IPS DF 19.7 (cell line): ENCODE measurements around the gene PLCXD3.
"Not testable (repeated sequence)": the region's sequence is repeated elsewhere in the genome, so short reads cannot be mapped to it uniquely, and the experiment has no call there.

Experiments used
- DNase-seq: peaks from one replicate; pipeline ENCODE4 v3.0.0-alpha.2; 2013; ENCODE audit warnings: low read depth, low spot score

Gene PLCXD3

GRCh38 chr5:41493490-41494126, 16.8 kb downstream of the PLCXD3 start:
- not testable (repeated sequence) for DNase-seq

GRCh38 chr5:41485533-41485932, 24.9 kb downstream of the PLCXD3 start:
- no peak for DNase-seq

GRCh38 chr5:41482715-41483114, 27.7 kb downstream of the PLCXD3 start:
- no peak for DNase-seq

GRCh38 chr5:41482173-41482572, 28.2 kb downstream of the PLCXD3 start:
- DNase-seq: no peak

GRCh38 chr5:41471571-41472208, 38.7 kb downstream of the PLCXD3 start:
- not testable (repeated sequence) for DNase-seq

GRCh38 chr5:41465493-41466171, 44.8 kb downstream of the PLCXD3 start:
- no peak for DNase-seq

GRCh38 chr5:41459557-41459956, 50.8 kb downstream of the PLCXD3 start:
- no peak for DNase-seq

GRCh38 chr5:41457094-41457493, 53.3 kb downstream of the PLCXD3 start:
- no peak for DNase-seq

GRCh38 chr5:41452506-41452905, 57.9 kb downstream of the PLCXD3 start:
- DNase-seq: no peak

- no peak for DNase-seq
These were observed 62.5 kb downstream of the PLCXD3 start for GRCh38 chr5:41447650-41448510.

GRCh38 chr5:41445937-41446563, 64.4 kb downstream of the PLCXD3 start:
- DNase-seq: no peak

GRCh38 chr5:41435276-41435675, 75.1 kb downstream of the PLCXD3 start:
- no peak for DNase-seq

GRCh38 chr5:41433552-41434181, 76.7 kb downstream of the PLCXD3 start:
- no peak for DNase-seq

- DNase-seq: no peak
These were observed 77.7 kb downstream of the PLCXD3 start for GRCh38 chr5:41432481-41433253.

GRCh38 chr5:41427505-41427904, 82.9 kb downstream of the PLCXD3 start:
- DNase-seq: no peak

- no peak for DNase-seq
These were observed 84.7 kb downstream of the PLCXD3 start for GRCh38 chr5:41425736-41426135.

- DNase-seq: no peak
These were observed 89.8 kb downstream of the PLCXD3 start for GRCh38 chr5:41420492-41421067.

GRCh38 chr5:41418220-41419031, 92.0 kb downstream of the PLCXD3 start:
- DNase-seq: no peak

- DNase-seq: no peak
These were observed 94.1 kb downstream of the PLCXD3 start for GRCh38 chr5:41416336-41416735.
